Fibroblast of lung (primary cell): ENCODE data around the gene SUGCT.

Source experiments
- CTCF ChIP-seq, 2 donors: IDR thresholded peaks in 1 of 2; conservative IDR thresholded peaks in 1 of 2; 1 replicate in 1 of 2; 2 replicates in 1 of 2; pipeline ENCODE4 v1.5.1; 2011 to 2012; ENCODE audit warnings: low read length in 2 of 2, control low read depth in 1 of 2, inconsistent platforms in 1 of 2, low read depth in 1 of 2, mild to moderate bottlenecking in 1 of 2
- EZH2 ChIP-seq: IDR thresholded peaks from 2 replicates; pipeline ENCODE4 v1.5.1; 2012; ENCODE audit warnings: low read length, control low read depth, mild to moderate bottlenecking; ENCODE audit errors: missing control alignments

- TF ChIP-seq CTCF (conservative IDR thresholded peaks at IDR 0.05 in 1 of 2, IDR thresholded peaks at IDR 0.05 in 1 of 2; ENCODE audit: low read depth in 1 of 2, low read length in 2 of 2) (no peak), EZH2 (no peak)
These were observed 730.8 kb downstream of the SUGCT start for GRCh38 chr7:40865441-40866233.
